ENCODE measurements around the gene R3HCC1L. TPM values are rescaled to one million over a fixed set of nuclear protein-coding genes. Genes with fewer than 3 reads are reported as not detected.
A peak's percentile ranks its signal among the peaks of the same experiment; 100 is the strongest.

R3HCC1L gene
- total RNA-seq, 1 donor from 2014 or later, result 18.4 TPM

- H3K9me3 Mint-ChIP-seq, result no peaks in the 10 kb centered on the region
- H3K4me1 Mint-ChIP-seq, result peaks cover 47% of the 10 kb centered on the region
- DNase-seq (ENCODE audit: low read depth, low spot score), result no peak
- H3K27me3 Mint-ChIP-seq (ENCODE audit: low read depth), result peaks cover 8% of the 10 kb centered on the region
- peak within 1 kb of the TSS; percentile 47 for H3K27ac Mint-ChIP-seq (ENCODE audit: unreplicated experiment)
- H3K4me3 Mint-ChIP-seq, result peak within 1 kb of the TSS; percentile 89
- no peak for TF ChIP-seq CTCF (conservative IDR thresholded peaks at IDR 0.05)
- no peaks in the 10 kb centered on the region for H3K36me3 Mint-ChIP-seq (ENCODE audit: low read depth)
Measured at GRCh38 chr10:98267894-98268693, 133.6 kb downstream of the R3HCC1L start, which contains the start of gene LOXL4. Gene LOXL4 (minus strand): TSS chr10:98268194. CDS start chr10:98263019, 5,175 bp downstream.

GRCh38 chr10:98268694-98269431 is 134.4 kb downstream of the R3HCC1L start:
- no peak for DNase-seq (ENCODE audit: low read depth, low spot score)

GRCh38 chr10:98269435-98269912 is 135.0 kb downstream of the R3HCC1L start:
- H3K27me3 Mint-ChIP-seq (ENCODE audit: low read depth), result peaks cover 8% of the 10 kb centered on the region
- H3K36me3 Mint-ChIP-seq (ENCODE audit: low read depth), result no peaks in the 10 kb centered on the region
- peak overlapping the region; percentile 84 for H3K4me3 Mint-ChIP-seq
- H3K27ac Mint-ChIP-seq (ENCODE audit: unreplicated experiment), result no peak overlapping the region
- H3K9me3 Mint-ChIP-seq, result peaks cover 1% of the 10 kb centered on the region
- no peak for TF ChIP-seq CTCF (conservative IDR thresholded peaks at IDR 0.05)
- peaks cover 42% of the 10 kb centered on the region for H3K4me1 Mint-ChIP-seq
- no peak for DNase-seq (ENCODE audit: low read depth, low spot score)

More at GRCh38 chr10:98268694-98269431, 134.4 kb downstream of the R3HCC1L start:
- Mint-ChIP-seq H3K4me3 (peak overlapping the region; percentile 84), H3K27me3 (ENCODE audit: low read depth) (peaks cover 8% of the 10 kb centered on the region), H3K27ac (ENCODE audit: unreplicated experiment) (peak overlapping the region; percentile 35), H3K9me3 (no peaks in the 10 kb centered on the region), H3K36me3 (ENCODE audit: low read depth) (no peaks in the 10 kb centered on the region), H3K4me1 (peaks cover 47% of the 10 kb centered on the region)
- no peak for TF ChIP-seq CTCF (conservative IDR thresholded peaks at IDR 0.05)

GRCh38 chr10:98270073-98270740 is 135.8 kb downstream of the R3HCC1L start:
- Mint-ChIP-seq H3K36me3 (ENCODE audit: low read depth) (no peaks in the 10 kb centered on the region), H3K27me3 (ENCODE audit: low read depth) (peaks cover 8% of the 10 kb centered on the region), H3K4me3 (peak overlapping the region; percentile 74), H3K4me1 (peaks cover 42% of the 10 kb centered on the region), H3K27ac (ENCODE audit: unreplicated experiment) (no peak overlapping the region), H3K9me3 (peaks cover 3% of the 10 kb centered on the region)
- TF ChIP-seq CTCF (conservative IDR thresholded peaks at IDR 0.05), result no peak
- no peak for DNase-seq (ENCODE audit: low read depth, low spot score)

- H3K4me1 Mint-ChIP-seq, result peaks cover 40% of the 10 kb centered on the region
- H3K36me3 Mint-ChIP-seq (ENCODE audit: low read depth), result no peaks in the 10 kb centered on the region
- no peak for TF ChIP-seq CTCF (conservative IDR thresholded peaks at IDR 0.05)
- H3K4me3 Mint-ChIP-seq, result peak overlapping the region; percentile 74
- H3K27me3 Mint-ChIP-seq (ENCODE audit: low read depth), result peaks cover 8% of the 10 kb centered on the region
- no peak for DNase-seq (ENCODE audit: low read depth, low spot score)
- H3K9me3 Mint-ChIP-seq, result peaks cover 3% of the 10 kb centered on the region
- no peak overlapping the region for H3K27ac Mint-ChIP-seq (ENCODE audit: unreplicated experiment)
Measured at GRCh38 chr10:98270786-98271185, 136.3 kb downstream of the R3HCC1L start.
